HS-5 (cell line): Measurements from ENCODE around the gene GUCY2C.
"Not testable (repeated sequence)": the region's sequence is repeated elsewhere in the genome, so short reads cannot be mapped to it uniquely, and the experiment has no call there.

Experiments
- DNase-seq: peaks from one replicate; pipeline ENCODE4 v3.0.0-alpha.2; 2012; ENCODE audit warnings: low read depth

GUCY2C gene

GRCh38 chr12:14696265-14696741, at the start of gene GUCY2C:
GUCY2C (minus strand) TSS chr12:14696599; CDS start chr12:14696448, 151 bp downstream.
- no peak for DNase-seq

DNA sequence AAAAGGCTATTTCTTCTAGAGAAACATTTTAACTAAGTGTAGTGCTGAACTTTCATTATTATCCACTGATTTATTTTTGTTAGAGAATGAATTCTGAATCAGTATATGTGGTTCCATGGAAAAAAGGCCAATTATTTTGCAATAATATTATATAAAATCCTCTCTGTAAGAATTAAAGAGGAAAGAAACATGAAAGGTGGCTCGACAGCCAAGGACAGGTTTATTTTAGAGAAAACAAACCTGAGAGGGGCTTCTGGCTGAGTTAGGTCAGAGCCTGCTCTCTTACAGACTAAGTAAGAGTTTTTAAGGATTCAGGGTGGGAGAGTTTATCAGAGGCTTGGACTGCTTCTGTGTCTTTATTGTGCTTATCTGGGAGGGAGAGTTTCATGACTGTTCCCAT, 46.7 kb upstream of the GUCY2C start:
- DNase-seq, result no peak

DNA sequence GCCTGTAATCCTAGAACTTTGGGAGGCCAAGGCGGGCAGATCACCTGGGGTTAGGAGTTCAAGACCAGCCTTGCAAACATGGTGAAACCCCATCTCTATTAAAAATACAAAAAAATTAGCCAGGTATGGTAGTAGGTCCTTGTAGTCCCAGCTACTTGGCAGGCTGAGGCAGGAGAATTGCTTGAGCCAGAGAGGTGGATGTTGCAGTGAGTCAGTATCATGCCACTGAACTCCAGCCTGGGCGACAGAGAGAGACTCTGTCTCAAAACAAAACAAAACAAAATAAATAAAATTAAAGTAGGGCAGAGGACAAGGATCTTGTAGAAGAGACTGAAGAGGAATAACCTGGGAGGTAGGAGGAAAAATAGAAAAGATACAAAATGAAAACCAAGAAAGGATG, 45.5 kb upstream of the GUCY2C start:
- no peak for DNase-seq

DNA sequence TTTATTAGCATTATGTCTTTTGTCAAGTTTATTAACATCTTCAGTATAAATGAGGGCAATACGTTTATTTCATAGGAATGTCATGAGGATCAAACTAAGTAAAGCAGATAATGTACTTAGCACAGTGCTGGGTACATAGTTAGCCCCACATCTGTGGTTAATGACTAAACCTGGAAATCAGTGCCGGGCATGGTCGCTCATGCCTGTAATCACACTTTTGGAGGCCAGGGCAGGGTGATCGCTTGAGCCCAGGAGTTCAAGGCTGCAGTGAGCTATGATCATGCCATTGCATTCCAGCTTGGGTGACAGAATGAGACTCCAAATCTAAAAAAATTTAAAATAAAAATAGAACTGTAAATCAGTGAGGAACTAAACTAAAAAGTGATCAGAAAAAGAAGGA, 44.8 kb upstream of the GUCY2C start:
- DNase-seq, result no peak

- not testable (repeated sequence) for DNase-seq
Observed at GRCh38 chr12:14736441-14736840, 40.0 kb upstream of the GUCY2C start.

- no peak for DNase-seq
Observed at GRCh38 chr12:14731821-14732220, 35.4 kb upstream of the GUCY2C start.

DNA sequence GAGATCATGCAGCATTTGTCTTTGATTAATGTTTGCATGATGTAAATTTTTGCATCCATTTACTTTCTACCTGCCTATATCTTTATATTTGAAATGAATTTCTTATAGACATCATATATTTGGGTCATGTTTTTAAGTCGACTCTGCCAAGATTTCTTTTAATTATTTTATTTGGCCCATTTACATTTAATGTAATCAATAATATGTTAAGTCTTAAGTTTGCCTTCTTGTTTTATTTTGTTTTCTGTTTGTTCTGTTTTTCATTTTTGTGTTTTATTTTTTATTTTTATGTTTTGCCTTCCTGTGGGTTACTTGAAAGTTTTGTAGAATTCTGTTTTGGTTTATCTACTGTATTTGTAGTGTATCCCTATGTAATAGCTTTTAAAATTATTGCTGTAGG, 33.2 kb upstream of the GUCY2C start:
- DNase-seq, result no peak

- DNase-seq, result peak; percentile 32
Observed at GRCh38 chr12:14723763-14724162, 27.4 kb upstream of the GUCY2C start.

- DNase-seq, result peak; percentile 9
Observed at GRCh38 chr12:14716848-14717444, 20.5 kb upstream of the GUCY2C start.

GRCh38 chr12:14714437-14714836, 18.0 kb upstream of the GUCY2C start:
- DNase-seq, result no peak

DNA sequence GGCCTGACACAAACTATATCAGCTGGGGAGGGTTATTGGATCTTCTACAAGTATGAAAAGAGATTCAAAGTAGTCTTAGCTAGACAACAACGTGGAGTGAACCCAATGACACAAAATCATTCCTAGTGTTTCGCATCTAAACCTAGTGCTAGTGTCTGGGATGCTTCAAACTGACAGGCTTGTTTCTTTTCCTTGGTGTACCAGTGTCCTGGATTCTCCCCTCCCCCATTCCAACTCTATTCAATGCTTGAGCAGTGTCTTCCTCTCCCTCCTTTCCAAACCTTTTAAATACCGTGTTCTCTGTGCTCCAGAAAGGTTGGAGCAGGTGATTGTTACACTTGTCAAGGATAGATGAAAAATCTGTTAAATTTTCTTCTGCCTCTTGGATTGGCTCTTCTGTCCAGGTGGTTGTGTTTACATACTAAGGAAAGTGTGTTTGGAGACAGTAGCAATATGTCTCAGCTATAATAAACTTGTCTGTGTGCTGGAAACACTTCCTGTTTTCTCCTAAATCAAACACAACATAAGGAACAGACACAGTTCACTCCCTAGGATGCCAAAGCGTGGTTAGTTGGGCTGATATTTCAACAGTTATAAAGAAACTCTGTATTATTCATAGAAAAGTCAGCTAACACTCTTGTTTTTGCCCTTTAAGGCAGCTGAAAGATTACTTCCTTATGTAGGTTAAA, 14.4 kb upstream of the GUCY2C start:
- no peak for DNase-seq

- DNase-seq, result no peak
Observed at GRCh38 chr12:14701809-14702568, 5.6 kb upstream of the GUCY2C start.

GRCh38 chr12:14700935-14701334, 4.5 kb upstream of the GUCY2C start:
- no peak for DNase-seq

GRCh38 chr12:14699923-14700322, 3.5 kb upstream of the GUCY2C start:
- no peak for DNase-seq

GRCh38 chr12:14698555-14698954, 2.2 kb upstream of the GUCY2C start:
- DNase-seq, result no peak

DNA sequence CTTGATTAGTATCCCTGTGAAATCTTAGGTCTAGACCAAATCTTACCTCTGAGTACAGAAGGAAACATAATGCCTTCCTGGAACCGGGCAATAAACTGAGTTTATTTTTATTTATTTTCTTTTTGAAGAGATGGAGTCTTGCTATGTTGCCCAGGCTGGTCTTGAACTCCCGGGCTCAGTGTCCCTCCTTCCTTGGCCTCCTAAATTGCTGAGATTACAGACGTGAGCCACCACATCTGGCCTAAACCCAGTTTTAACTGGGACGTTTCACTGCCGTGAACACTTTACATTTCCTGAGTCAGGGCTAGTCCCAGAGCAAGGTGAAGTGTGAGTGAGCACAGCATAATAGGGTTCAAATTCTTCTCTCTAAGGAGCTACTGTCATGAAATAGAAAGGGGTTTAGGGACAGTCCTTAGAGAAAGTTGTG, 671 bp downstream of the GUCY2C start:
- DNase-seq, result no peak

DNA sequence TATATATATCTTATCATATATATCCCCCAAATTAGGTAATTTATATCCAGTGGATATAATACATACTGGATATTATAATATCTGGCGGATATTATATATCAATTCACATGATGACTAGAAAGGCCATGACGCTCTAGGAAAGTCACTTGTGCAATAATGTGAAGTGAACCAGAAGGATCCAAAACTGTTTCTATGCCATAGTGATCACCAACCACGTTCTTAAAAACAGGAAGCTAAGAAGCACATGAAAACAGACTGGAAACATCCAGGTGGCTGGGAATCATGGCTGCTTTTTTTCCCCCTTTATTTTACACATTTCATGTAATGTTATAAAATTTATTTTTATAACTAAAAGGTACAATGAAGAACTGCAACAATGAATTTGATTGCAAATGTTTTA, 1.4 kb downstream of the GUCY2C start:
- no peak for DNase-seq

DNA sequence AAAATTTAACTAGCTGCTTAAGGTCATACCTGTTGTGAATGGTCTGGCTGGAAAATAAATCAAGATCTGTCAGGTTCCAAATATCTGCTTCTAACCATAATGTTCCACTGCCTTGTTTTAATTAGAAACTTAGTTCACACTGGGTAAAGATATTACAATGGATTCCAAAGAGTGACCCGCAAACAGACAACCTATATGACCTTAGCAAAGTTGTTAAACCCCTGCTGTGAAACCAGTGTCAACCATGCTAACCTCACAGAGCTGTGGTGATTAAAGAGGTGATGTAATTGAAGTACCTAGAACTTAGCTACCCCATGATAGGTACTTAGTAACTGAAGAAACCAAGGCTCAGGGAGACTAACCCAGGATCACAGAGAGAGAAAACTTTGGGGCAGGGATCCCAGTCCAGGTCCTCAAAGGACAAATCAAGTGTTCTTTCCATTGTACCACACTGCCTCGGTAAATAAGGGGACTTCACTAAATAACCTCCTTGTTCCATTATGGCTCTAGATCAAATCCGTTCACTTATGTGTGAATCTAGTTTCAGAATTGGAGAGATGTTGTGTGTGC, 2.2 kb downstream of the GUCY2C start:
- DNase-seq, result no peak

DNA sequence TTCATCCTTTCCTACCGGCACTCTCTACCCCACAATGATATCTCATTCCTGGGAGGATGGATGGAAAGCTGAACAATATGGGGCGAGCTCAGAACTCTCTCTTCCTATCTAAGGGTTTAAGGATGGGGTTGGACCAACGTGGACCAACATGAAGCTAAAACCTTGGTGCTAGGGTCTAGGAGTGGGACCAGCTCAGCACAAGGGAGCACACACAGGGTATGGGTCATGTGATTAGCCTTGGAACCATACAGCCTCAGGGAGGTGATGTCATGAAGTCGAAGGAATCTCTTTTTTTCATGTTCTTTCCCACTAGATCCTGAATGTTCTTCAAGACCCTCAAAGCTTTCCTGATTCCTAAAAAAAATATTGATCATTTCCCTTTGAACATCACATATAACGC, 3.3 kb downstream of the GUCY2C start:
- DNase-seq, result no peak

DNA sequence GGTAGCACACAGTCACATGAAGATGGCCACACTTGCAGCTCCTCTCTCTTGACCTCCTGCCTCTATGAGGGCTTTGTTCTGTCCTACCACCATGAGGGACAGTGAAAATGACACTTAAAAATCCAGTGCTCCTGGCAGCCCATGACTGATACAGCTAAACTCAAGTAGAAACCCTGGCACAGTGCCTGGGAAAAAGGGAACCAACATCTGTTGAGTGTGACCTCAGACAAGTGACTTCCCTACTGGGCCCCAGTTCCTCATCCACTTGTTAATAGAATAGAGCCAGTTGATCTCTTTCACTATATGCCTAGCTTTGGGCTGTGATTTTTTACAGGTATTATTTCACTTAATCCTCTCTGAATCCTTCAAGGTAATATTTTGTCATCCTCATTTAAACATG, 4.8 kb downstream of the GUCY2C start:
- DNase-seq, result no peak

DNA sequence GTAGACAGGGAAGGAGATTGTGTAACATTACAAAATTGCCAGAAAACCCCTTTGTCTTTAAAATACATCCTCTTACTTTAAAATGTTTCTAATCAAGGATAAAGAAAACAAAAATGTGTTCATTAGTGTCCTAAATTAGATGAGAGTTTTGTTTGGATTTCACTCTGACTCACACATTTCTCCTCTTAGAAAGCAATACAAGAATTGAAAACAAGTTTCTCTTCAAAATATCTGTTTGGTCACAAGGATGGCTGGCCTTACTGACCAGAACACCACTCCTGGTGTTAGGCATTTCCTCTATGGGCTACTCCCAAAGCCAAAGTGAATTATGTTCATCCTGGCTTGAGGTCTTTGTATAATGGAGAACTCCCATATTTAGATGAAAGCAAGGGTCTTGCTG, 6.4 kb downstream of the GUCY2C start:
- DNase-seq, result no peak

DNA sequence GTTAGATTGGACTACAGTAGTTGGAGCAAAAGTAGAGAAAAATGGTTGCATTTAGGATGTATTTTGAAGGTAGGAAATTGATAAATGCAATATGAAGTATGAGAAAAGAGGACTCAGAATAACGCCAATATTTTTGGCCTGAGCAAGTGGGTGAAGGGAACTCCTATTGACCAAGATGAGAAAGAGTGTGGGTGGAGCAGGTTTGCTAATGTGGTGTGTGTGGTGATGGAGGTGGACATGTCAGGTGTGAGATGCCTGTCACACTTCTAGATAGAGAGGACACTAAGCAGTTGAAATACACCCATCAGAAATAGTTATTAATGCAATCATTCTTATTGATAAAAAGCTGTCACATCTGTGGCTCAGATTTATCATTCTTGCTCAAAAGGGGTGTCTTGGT, 7.3 kb downstream of the GUCY2C start:
- DNase-seq, result no peak

- DNase-seq, result not testable (repeated sequence)
Observed at GRCh38 chr12:14682231-14682630, 14.2 kb downstream of the GUCY2C start.
